Measurements from ENCODE around the gene KRTAP19-8. TPM values are rescaled to one million over a fixed set of nuclear protein-coding genes. Genes with fewer than 3 reads are reported as not detected.

Gene KRTAP19-8
- polyA plus RNA-seq, 1 of the 3 experiments (the other 2 are of a cell fraction): not detected

DNA sequence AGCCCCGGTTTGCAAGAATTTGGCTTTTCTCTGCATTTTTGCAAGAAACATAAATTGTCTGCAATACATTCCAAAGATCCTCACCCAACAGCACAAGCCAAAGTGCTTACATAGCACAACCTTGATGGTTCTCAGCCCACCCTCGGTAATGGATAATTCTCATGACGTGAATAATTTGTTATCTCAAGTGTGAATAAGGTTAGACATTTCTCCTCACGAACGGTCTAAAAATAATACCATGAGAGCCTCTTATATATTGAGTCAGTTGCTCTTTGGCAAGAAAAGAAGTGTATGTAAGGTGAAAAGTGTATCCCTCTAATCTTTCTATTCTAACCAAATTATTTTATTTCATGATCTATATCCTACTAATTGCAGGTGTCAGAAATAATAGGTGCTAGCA, 33.3 kb downstream of the KRTAP19-8 start:
- POLR2A ChIA-PET: no interaction called here
- WGBS (ENCODE audit: low lambda C conversion rate): 6% methylated on average over 5 of the region's 5 CpGs

DNA sequence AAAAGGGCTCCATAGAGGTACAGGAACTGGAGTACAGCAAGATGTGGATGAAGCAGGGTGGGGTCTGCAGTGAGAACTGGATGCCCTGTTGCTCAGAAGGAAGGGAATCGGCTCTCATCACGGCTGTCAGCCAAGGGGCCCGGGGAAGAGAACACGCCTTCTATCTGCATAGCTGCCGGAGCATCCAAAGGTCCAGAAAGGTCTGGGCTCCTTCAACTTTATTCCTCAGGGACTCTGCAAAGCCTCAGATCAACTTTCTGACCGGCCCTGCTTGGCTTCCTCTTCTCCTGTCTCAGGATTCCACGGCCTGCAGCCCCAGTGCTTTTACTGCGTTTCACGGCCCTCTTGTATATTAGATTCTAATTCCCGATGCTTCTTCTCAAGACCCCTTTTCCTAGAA, 34.8 kb downstream of the KRTAP19-8 start:
- CTCF ChIA-PET: no interaction called here
- no peak overlapping the region for H3K9ac ChIP-seq
- TF ChIP-seq MEF2A (IDR thresholded peaks at IDR 0.05; ENCODE audit: borderline replicate concordance, low read depth): no peak
- TF ChIP-seq, protein P1, sequence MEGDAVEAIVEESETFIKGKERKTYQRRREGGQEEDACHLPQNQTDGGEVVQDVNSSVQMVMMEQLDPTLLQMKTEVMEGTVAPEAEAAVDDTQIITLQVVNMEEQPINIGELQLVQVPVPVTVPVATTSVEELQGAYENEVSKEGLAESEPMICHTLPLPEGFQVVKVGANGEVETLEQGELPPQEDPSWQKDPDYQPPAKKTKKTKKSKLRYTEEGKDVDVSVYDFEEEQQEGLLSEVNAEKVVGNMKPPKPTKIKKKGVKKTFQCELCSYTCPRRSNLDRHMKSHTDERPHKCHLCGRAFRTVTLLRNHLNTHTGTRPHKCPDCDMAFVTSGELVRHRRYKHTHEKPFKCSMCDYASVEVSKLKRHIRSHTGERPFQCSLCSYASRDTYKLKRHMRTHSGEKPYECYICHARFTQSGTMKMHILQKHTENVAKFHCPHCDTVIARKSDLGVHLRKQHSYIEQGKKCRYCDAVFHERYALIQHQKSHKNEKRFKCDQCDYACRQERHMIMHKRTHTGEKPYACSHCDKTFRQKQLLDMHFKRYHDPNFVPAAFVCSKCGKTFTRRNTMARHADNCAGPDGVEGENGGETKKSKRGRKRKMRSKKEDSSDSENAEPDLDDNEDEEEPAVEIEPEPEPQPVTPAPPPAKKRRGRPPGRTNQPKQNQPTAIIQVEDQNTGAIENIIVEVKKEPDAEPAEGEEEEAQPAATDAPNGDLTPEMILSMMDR (IDR thresholded peaks at IDR 0.05): no peak
- TF ChIP-seq TEAD4 (IDR thresholded peaks at IDR 0.05; ENCODE audit: borderline replicate concordance, insufficient read depth): no peak
- no peak for TF ChIP-seq MXI1 (IDR thresholded peaks at IDR 0.05; ENCODE audit: low read depth, low read length)
- TF ChIP-seq EZH2phosphoT487 (IDR thresholded peaks at IDR 0.05; ENCODE audit: borderline replicate concordance, low read depth): no peak
- no peak for TF ChIP-seq EP300 (IDR thresholded peaks at IDR 0.05; ENCODE audit: borderline replicate concordance in 1 of 2, low read depth in 1 of 2, low read length in 1 of 2)
- TF ChIP-seq, protein P2, sequence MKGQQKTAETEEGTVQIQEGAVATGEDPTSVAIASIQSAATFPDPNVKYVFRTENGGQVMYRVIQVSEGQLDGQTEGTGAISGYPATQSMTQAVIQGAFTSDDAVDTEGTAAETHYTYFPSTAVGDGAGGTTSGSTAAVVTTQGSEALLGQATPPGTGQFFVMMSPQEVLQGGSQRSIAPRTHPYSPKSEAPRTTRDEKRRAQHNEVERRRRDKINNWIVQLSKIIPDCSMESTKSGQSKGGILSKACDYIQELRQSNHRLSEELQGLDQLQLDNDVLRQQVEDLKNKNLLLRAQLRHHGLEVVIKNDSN (IDR thresholded peaks at IDR 0.05; ENCODE audit: borderline replicate concordance, low read depth): no peak
- TF ChIP-seq FOSL2 (IDR thresholded peaks at IDR 0.05; ENCODE audit: borderline replicate concordance, low read depth): no peak
- no peak for TF ChIP-seq TAF1 (IDR thresholded peaks at IDR 0.05; ENCODE audit: borderline replicate concordance, low read depth, low read length)
- no peak for TF ChIP-seq SIN3A (IDR thresholded peaks at IDR 0.05; ENCODE audit: borderline replicate concordance, low read depth, low read length)
- TF ChIP-seq FOXJ3 (CRISPR knock-in tag; IDR thresholded peaks at IDR 0.05): no peak
- no peak overlapping the region for H3K4me3 ChIP-seq (ENCODE audit: low read depth in 2 of 2, low read length in 1 of 2)
- POLR2A ChIA-PET: no interaction called here
- H3K9me3 ChIP-seq: no peaks in the 10 kb centered on the region
- no peaks in the 10 kb centered on the region for H3K36me3 ChIP-seq (replicated peaks in 1 of 2; ENCODE audit: control insufficient read depth in 1 of 2, insufficient read depth in 2 of 2, low read length in 1 of 2)
- H3K9me2 ChIP-seq: no peaks in the 10 kb centered on the region
- H3K79me2 ChIP-seq (ENCODE audit: insufficient read depth): no peaks in the 10 kb centered on the region
- peaks cover 21% of the 10 kb centered on the region; the same call in 1 of the 2 replicates for H3K27me3 ChIP-seq (ENCODE audit: insufficient read depth)
- H3K4me2 ChIP-seq: no peak overlapping the region
- no peak overlapping the region for H2AFZ ChIP-seq (ENCODE audit: low read depth)
- no peak for DNase-seq
- H3K4me1 ChIP-seq (ENCODE audit: control insufficient read depth in 1 of 2, insufficient read depth in 2 of 2, low read depth in 1 of 2, low read length in 1 of 2): no peaks in the 10 kb centered on the region
- H3F3A ChIP-seq (replicated peaks; ENCODE audit: insufficient read depth): no peaks in the 10 kb centered on the region
- under 1% methylated on average over 10 of the region's 10 CpGs for WGBS (ENCODE audit: low lambda C conversion rate)
- no peak overlapping the region for H3K27ac ChIP-seq (ENCODE audit: low read depth in 2 of 2, low read length in 1 of 2)
- no peaks in the 10 kb centered on the region for H4K20me1 ChIP-seq (ENCODE audit: insufficient read depth)

More for the DNA sequence above, 33.3 kb downstream of the KRTAP19-8 start:
- Histone ChIP-seq H2AFZ (ENCODE audit: low read depth) (no peak overlapping the region), H3K4me1 (ENCODE audit: control insufficient read depth in 1 of 2, insufficient read depth in 2 of 2, low read depth in 1 of 2, low read length in 1 of 2) (no peaks in the 10 kb centered on the region), H3K4me3 (ENCODE audit: low read depth in 2 of 2, low read length in 1 of 2) (no peak overlapping the region), H3K27ac (ENCODE audit: low read depth in 2 of 2, low read length in 1 of 2) (no peak overlapping the region), H4K20me1 (ENCODE audit: insufficient read depth) (no peaks in the 10 kb centered on the region), H3K79me2 (ENCODE audit: insufficient read depth) (no peaks in the 10 kb centered on the region), H3K9ac (no peak overlapping the region), H3K36me3 (replicated peaks in 1 of 2; ENCODE audit: control insufficient read depth in 1 of 2, insufficient read depth in 2 of 2, low read length in 1 of 2) (no peaks in the 10 kb centered on the region), H3K27me3 (ENCODE audit: insufficient read depth) (peaks cover 21% of the 10 kb centered on the region; the same call in 1 of the 2 replicates), H3F3A (replicated peaks; ENCODE audit: insufficient read depth) (no peaks in the 10 kb centered on the region), H3K9me2 (no peaks in the 10 kb centered on the region), H3K4me2 (no peak overlapping the region), H3K9me3 (no peaks in the 10 kb centered on the region)
- CTCF ChIA-PET: no interaction called here
- TF ChIP-seq EZH2phosphoT487 (IDR thresholded peaks at IDR 0.05; ENCODE audit: borderline replicate concordance, low read depth): no peak
- no peak for TF ChIP-seq SMC3 (IDR thresholded peaks at IDR 0.05; ENCODE audit: low read depth, low read length)
- TF ChIP-seq FOXM1 (IDR thresholded peaks at IDR 0.05; ENCODE audit: low read depth): no peak
- TF ChIP-seq CHD2 (IDR thresholded peaks at IDR 0.05; ENCODE audit: low read length, partially characterized antibody): no peak
- TF ChIP-seq, protein P3, sequence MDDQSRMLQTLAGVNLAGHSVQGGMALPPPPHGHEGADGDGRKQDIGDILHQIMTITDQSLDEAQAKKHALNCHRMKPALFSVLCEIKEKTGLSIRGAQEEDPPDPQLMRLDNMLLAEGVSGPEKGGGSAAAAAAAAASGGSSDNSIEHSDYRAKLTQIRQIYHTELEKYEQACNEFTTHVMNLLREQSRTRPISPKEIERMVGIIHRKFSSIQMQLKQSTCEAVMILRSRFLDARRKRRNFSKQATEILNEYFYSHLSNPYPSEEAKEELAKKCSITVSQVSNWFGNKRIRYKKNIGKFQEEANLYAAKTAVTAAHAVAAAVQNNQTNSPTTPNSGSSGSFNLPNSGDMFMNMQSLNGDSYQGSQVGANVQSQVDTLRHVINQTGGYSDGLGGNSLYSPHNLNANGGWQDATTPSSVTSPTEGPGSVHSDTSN (IDR thresholded peaks at IDR 0.05): no peak
- TF ChIP-seq RAD21 (IDR thresholded peaks at IDR 0.05; ENCODE audit: low read length): no peak
- TF ChIP-seq RXRA (IDR thresholded peaks at IDR 0.05; ENCODE audit: borderline replicate concordance, low read depth): no peak
- no peak for TF ChIP-seq POLR2AphosphoS5 (IDR thresholded peaks at IDR 0.05; ENCODE audit: low read depth, low read length)
- TF ChIP-seq, protein P2 (IDR thresholded peaks at IDR 0.05; ENCODE audit: borderline replicate concordance, low read depth): no peak
- TF ChIP-seq, protein P4, sequence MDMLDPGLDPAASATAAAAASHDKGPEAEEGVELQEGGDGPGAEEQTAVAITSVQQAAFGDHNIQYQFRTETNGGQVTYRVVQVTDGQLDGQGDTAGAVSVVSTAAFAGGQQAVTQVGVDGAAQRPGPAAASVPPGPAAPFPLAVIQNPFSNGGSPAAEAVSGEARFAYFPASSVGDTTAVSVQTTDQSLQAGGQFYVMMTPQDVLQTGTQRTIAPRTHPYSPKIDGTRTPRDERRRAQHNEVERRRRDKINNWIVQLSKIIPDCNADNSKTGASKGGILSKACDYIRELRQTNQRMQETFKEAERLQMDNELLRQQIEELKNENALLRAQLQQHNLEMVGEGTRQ (IDR thresholded peaks at IDR 0.05; ENCODE audit: borderline replicate concordance, low read depth, low read length): no peak
- DNase-seq: no peak

All from SK-N-SH (cell line).